IPS DF 6.9 (cell line): Measurements from ENCODE around the gene ABCG1.

Experiments used
- DNase-seq: peaks from one replicate; pipeline ENCODE4 v3.0.0-alpha.2; 2013; ENCODE audit warnings: low read depth, low spot score
- H3K27ac ChIP-seq: one replicate; pipeline ENCODE4 v1.5.1; 2013; ENCODE audit warnings: low read length, control low read depth
- H3K27me3 ChIP-seq: 2 replicates; pipeline ENCODE4 v1.6.1; 2013; ENCODE audit warnings: mild to moderate bottlenecking, low read length; ENCODE audit not compliant: control insufficient read depth, insufficient read depth
- H3K36me3 ChIP-seq: 2 replicates; pipeline ENCODE4 v1.6.1; 2013; ENCODE audit warnings: low read length; ENCODE audit not compliant: control insufficient read depth, insufficient read depth
- H3K4me1 ChIP-seq: 2 replicates; pipeline ENCODE4 v1.6.1; 2013; ENCODE audit warnings: low read length; ENCODE audit not compliant: control insufficient read depth, insufficient read depth
- H3K4me3 ChIP-seq: 2 replicates; pipeline ENCODE4 v1.5.1; 2013; ENCODE audit warnings: mild to moderate bottlenecking, low read length
- H3K9me3 ChIP-seq: 2 replicates; pipeline ENCODE4 v1.6.1; 2013; ENCODE audit warnings: low read length, inconsistent platforms; ENCODE audit not compliant: control insufficient read depth, insufficient read depth
- WGBS: extraction: QIAGEN DNeasy Blood & Tissue Kit; methylation state at CpG from one replicate; pipeline ENCODE4 v1.1.7; 2013; ENCODE audit warnings: mixed read lengths, missing lambda C conversion rate; ENCODE audit not compliant: insufficient read length, insufficient coverage; 5-methylcytosine and 5-hydroxymethylcytosine counted together

ABCG1 gene

GRCh38 chr21:42182713-42183371, 36.1 kb upstream of the ABCG1 start:
- WGBS = no CpG with 5 or more reads among the region's 4 CpGs
- DNase-seq = no peak
- no peak overlapping the region for H3K4me3 ChIP-seq
- H3K9me3 ChIP-seq = no peaks in the 10 kb centered on the region
- no peaks in the 10 kb centered on the region for H3K4me1 ChIP-seq
- no peak overlapping the region for H3K27ac ChIP-seq
- no peaks in the 10 kb centered on the region for H3K27me3 ChIP-seq
- H3K36me3 ChIP-seq = no peaks in the 10 kb centered on the region

- Histone ChIP-seq H3K4me3 (no peak overlapping the region), H3K27me3 (no peaks in the 10 kb centered on the region), H3K4me1 (no peaks in the 10 kb centered on the region), H3K36me3 (no peaks in the 10 kb centered on the region), H3K9me3 (no peaks in the 10 kb centered on the region), H3K27ac (no peak overlapping the region)
- WGBS = 100% methylated on average over 6 of the region's 6 CpGs
- DNase-seq = no peak
Observed at GRCh38 chr21:42183374-42184266, 35.3 kb upstream of the ABCG1 start.

GRCh38 chr21:42186591-42186990, 32.3 kb upstream of the ABCG1 start:
- Histone ChIP-seq H3K4me3 (no peak overlapping the region), H3K27me3 (no peaks in the 10 kb centered on the region), H3K9me3 (no peaks in the 10 kb centered on the region), H3K4me1 (no peaks in the 10 kb centered on the region), H3K36me3 (no peaks in the 10 kb centered on the region), H3K27ac (no peak overlapping the region)
- WGBS = no CpG with 5 or more reads among the region's 2 CpGs
- no peak for DNase-seq

- Histone ChIP-seq H3K4me1 (no peaks in the 10 kb centered on the region), H3K4me3 (no peak overlapping the region), H3K36me3 (no peaks in the 10 kb centered on the region), H3K27ac (no peak overlapping the region), H3K27me3 (no peaks in the 10 kb centered on the region), H3K9me3 (no peaks in the 10 kb centered on the region)
- DNase-seq = no peak
- no CpG with 5 or more reads among the region's 8 CpGs for WGBS
Observed at GRCh38 chr21:42187976-42188653, 30.8 kb upstream of the ABCG1 start.

GRCh38 chr21:42188663-42189062, 30.3 kb upstream of the ABCG1 start:
- no peak for DNase-seq
- H3K36me3 ChIP-seq = no peaks in the 10 kb centered on the region
- no peak overlapping the region for H3K27ac ChIP-seq
- WGBS = no CpG with 5 or more reads among the region's 4 CpGs
- H3K9me3 ChIP-seq = no peaks in the 10 kb centered on the region
- no peaks in the 10 kb centered on the region for H3K4me1 ChIP-seq
- no peaks in the 10 kb centered on the region for H3K27me3 ChIP-seq
- H3K4me3 ChIP-seq = no peak overlapping the region

- no peak for DNase-seq
- Histone ChIP-seq H3K9me3 (no peaks in the 10 kb centered on the region), H3K27ac (no peak overlapping the region), H3K27me3 (no peaks in the 10 kb centered on the region), H3K4me3 (no peak overlapping the region), H3K36me3 (no peaks in the 10 kb centered on the region), H3K4me1 (no peaks in the 10 kb centered on the region)
- WGBS = no CpG with 5 or more reads among the region's 1 CpG
Observed at GRCh38 chr21:42189431-42189830, 29.5 kb upstream of the ABCG1 start.

- WGBS = no CpG with 5 or more reads among the region's 11 CpGs
- H3K36me3 ChIP-seq = no peaks in the 10 kb centered on the region
- no peak for DNase-seq
- H3K27ac ChIP-seq = no peak overlapping the region
- H3K27me3 ChIP-seq = no peaks in the 10 kb centered on the region
- no peaks in the 10 kb centered on the region for H3K9me3 ChIP-seq
- H3K4me1 ChIP-seq = no peaks in the 10 kb centered on the region
- no peak overlapping the region for H3K4me3 ChIP-seq
Observed at GRCh38 chr21:42189860-42190485, 29.0 kb upstream of the ABCG1 start.

- Histone ChIP-seq H3K9me3 (no peaks in the 10 kb centered on the region), H3K4me3 (no peak overlapping the region), H3K4me1 (no peaks in the 10 kb centered on the region), H3K36me3 (no peaks in the 10 kb centered on the region), H3K27ac (no peak overlapping the region), H3K27me3 (no peaks in the 10 kb centered on the region)
- no CpG with 5 or more reads among the region's 8 CpGs for WGBS
- no peak for DNase-seq
Observed at GRCh38 chr21:42190486-42190863, 28.5 kb upstream of the ABCG1 start.

GRCh38 chr21:42191064-42191463, 27.9 kb upstream of the ABCG1 start:
- Histone ChIP-seq H3K9me3 (no peaks in the 10 kb centered on the region), H3K27ac (no peak overlapping the region), H3K4me1 (no peaks in the 10 kb centered on the region), H3K27me3 (no peaks in the 10 kb centered on the region), H3K36me3 (no peaks in the 10 kb centered on the region), H3K4me3 (no peak overlapping the region)
- no CpG with 5 or more reads among the region's 5 CpGs for WGBS
- no peak for DNase-seq
